NK-92 treated with Interleukin-12 subunit alpha and Interleukin-12 subunit beta, amount 100 ng/mL, for 24 hours (cell line): ENCODE data around the gene CDC42.

Source experiments
- DNase-seq: peaks from one replicate; lab custom pipeline; 2025; lab: John Stamatoyannopoulos, UW

Gene CDC42

GRCh38 chr1:22110016-22110415 lies 57.5 kb downstream of the CDC42 start:
- no peak for DNase-seq

GRCh38 chr1:22111115-22111514 lies 58.6 kb downstream of the CDC42 start:
- no peak for DNase-seq

GRCh38 chr1:22111620-22112019 lies 59.1 kb downstream of the CDC42 start:
- no peak for DNase-seq

GRCh38 chr1:22112554-22112953 lies 60.0 kb downstream of the CDC42 start:
- no peak for DNase-seq

- DNase-seq, result no peak
These were observed 61.8 kb downstream of the CDC42 start for GRCh38 chr1:22114083-22115012.

- no peak for DNase-seq
These were observed 62.8 kb downstream of the CDC42 start for GRCh38 chr1:22115286-22115685.

GRCh38 chr1:22117238-22117637 lies 64.7 kb downstream of the CDC42 start:
- DNase-seq, result no peak

- no peak for DNase-seq
These were observed 65.3 kb downstream of the CDC42 start for GRCh38 chr1:22117851-22118250.

- DNase-seq, result no peak
These were observed 65.9 kb downstream of the CDC42 start for GRCh38 chr1:22118291-22118992.

GRCh38 chr1:22119626-22120468 lies 67.3 kb downstream of the CDC42 start:
- no peak for DNase-seq

- DNase-seq, result no peak
These were observed 67.9 kb downstream of the CDC42 start for GRCh38 chr1:22120469-22120790.

- no peak for DNase-seq
These were observed 69.0 kb downstream of the CDC42 start for GRCh38 chr1:22121421-22121911.

GRCh38 chr1:22122273-22123070 lies 70.0 kb downstream of the CDC42 start:
- DNase-seq, result no peak

- DNase-seq, result no peak
These were observed 70.5 kb downstream of the CDC42 start for GRCh38 chr1:22123071-22123390.

GRCh38 chr1:22123901-22124404 lies 71.4 kb downstream of the CDC42 start:
- no peak for DNase-seq

- DNase-seq, result no peak
These were observed 72.2 kb downstream of the CDC42 start for GRCh38 chr1:22124592-22125229.

- no peak for DNase-seq
These were observed 74.0 kb downstream of the CDC42 start for GRCh38 chr1:22126531-22126930.

GRCh38 chr1:22127248-22127647 lies 74.7 kb downstream of the CDC42 start:
- no peak for DNase-seq

- no peak for DNase-seq
These were observed 75.2 kb downstream of the CDC42 start for GRCh38 chr1:22127731-22128130.

- no peak for DNase-seq
These were observed 75.9 kb downstream of the CDC42 start for GRCh38 chr1:22128392-22128791.
